H1 (cell line): ENCODE results near the gene CHCHD6. TPM values are rescaled to one million over a fixed set of nuclear protein-coding genes. Genes with fewer than 3 reads are reported as not detected.

Source experiments
- CTCF ChIA-PET: fragments of 300-600 bp; sonication (Branson Sonifier 250); formaldehyde crosslinking; loops from one replicate; lab custom pipeline; 2021; ENCODE audit not compliant: partially characterized antibody; lab: Charles Lee
- POLR2A ChIA-PET: fragments of 300-600 bp; sonication (Branson Sonifier 250); formaldehyde crosslinking; loops from one replicate; lab custom pipeline; 2021; ENCODE audit warnings: inconsistent platforms; ENCODE audit not compliant: partially characterized antibody; lab: Charles Lee
- DNase-seq, 2 experiments: peaks; one replicate each; pipeline versions ENCODE4 v3.0.0 to v3.0.0-alpha.2; 2010 to 2022; ENCODE audit warnings: low spot score in 2 of 2, low read depth in 1 of 2, mixed read lengths in 1 of 2
- FAIRE-seq: peaks from 2 replicates; lab custom pipeline; 2011; peaks lifted over from hg19 to GRCh38; lab: Jason Lieb, UNC
- H2AFZ ChIP-seq: 2 replicates; pipeline ENCODE4 v1.8.1; 2012; ENCODE audit warnings: low read length, inconsistent platforms
- H2AK5ac ChIP-seq: 2 replicates; pipeline ENCODE4 v1.6.1; 2013; ENCODE audit warnings: low read depth, low read length
- H2BK120ac ChIP-seq: replicated peaks from 2 replicates; pipeline ENCODE3; 2013; ENCODE audit warnings: low read depth, low read length, inconsistent platforms
- H2BK12ac ChIP-seq: 2 replicates; pipeline ENCODE4 v1.6.1; 2013; ENCODE audit warnings: low read depth, low read length
- H2BK15ac ChIP-seq: 2 replicates; pipeline ENCODE4 v1.6.1; 2013; ENCODE audit warnings: low read length
- H2BK20ac ChIP-seq: 2 replicates; pipeline ENCODE4 v1.6.1; 2013; ENCODE audit warnings: low read length
- H2BK5ac ChIP-seq: 2 replicates; pipeline ENCODE4 v1.6.1; 2013; ENCODE audit warnings: low read depth, low read length
- H3K14ac ChIP-seq: 2 replicates; pipeline ENCODE4 v1.6.1; 2013; ENCODE audit warnings: inconsistent platforms; ENCODE audit not compliant: insufficient read length
- H3K18ac ChIP-seq: 2 replicates; pipeline ENCODE4 v1.6.1; 2013; ENCODE audit warnings: low read length; ENCODE audit errors: extremely low read depth
- H3K23ac ChIP-seq: 2 replicates; pipeline ENCODE4 v1.6.1; 2013; ENCODE audit warnings: inconsistent platforms; ENCODE audit not compliant: insufficient read length
- H3K23me2 ChIP-seq: 2 replicates; pipeline ENCODE4 v1.6.1; 2013; ENCODE audit warnings: low read depth, low read length
- H3K27ac ChIP-seq: 2 replicates; pipeline ENCODE4 v1.6.1; 2011; ENCODE audit warnings: low read depth, low read length, inconsistent platforms
- H3K27me3 ChIP-seq, 4 experiments: replicated peaks in 1 of 4; 1 replicate in 1 of 4; 2 replicates in 3 of 4; pipeline versions ENCODE4 v1.6.1 to v1.8.1; 2011 to 2013; ENCODE audit warnings: low read length in 3 of 4, mild to moderate bottlenecking in 3 of 4, inconsistent platforms in 2 of 4, mixed read lengths in 2 of 4, moderate library complexity in 1 of 4; ENCODE audit not compliant: control insufficient read depth in 3 of 4, insufficient read depth in 3 of 4; ENCODE audit errors: extremely low read depth in 1 of 4
- H3K36me3 ChIP-seq, 4 experiments: 2 replicates each; pipeline versions ENCODE4 v1.6.1 to v1.8.1; 2011 to 2013; ENCODE audit warnings: mild to moderate bottlenecking in 4 of 4, low read length in 3 of 4, moderate library complexity in 2 of 4, control low read depth in 1 of 4, inconsistent platforms in 1 of 4; ENCODE audit not compliant: insufficient read depth in 4 of 4, control insufficient read depth in 2 of 4
- H3K4ac ChIP-seq: replicated peaks from 2 replicates; pipeline ENCODE3; 2013; ENCODE audit warnings: low read length, low read depth, mixed read lengths, inconsistent platforms; ENCODE audit not compliant: insufficient read length
- H3K4me1 ChIP-seq, 4 experiments: replicated peaks in 1 of 4; 1 replicate in 1 of 4; 2 replicates in 3 of 4; pipeline versions ENCODE4 v1.6.1 to v1.8.1; 2011 to 2013; ENCODE audit warnings: low read length in 3 of 4, inconsistent platforms in 2 of 4, mixed read lengths in 1 of 4; ENCODE audit not compliant: insufficient read depth in 4 of 4, control insufficient read depth in 3 of 4
- H3K4me2 ChIP-seq, 2 experiments: 2 replicates each; pipeline versions ENCODE4 v1.6.1 to v1.8.1; 2011 to 2013; ENCODE audit warnings: low read depth in 2 of 2, low read length in 2 of 2, control low read depth in 1 of 2, inconsistent platforms in 1 of 2, mild to moderate bottlenecking in 1 of 2; ENCODE audit not compliant: insufficient read depth in 1 of 2
- H3K4me3 ChIP-seq, 4 experiments: fragments of 200-600, 300-600 bp in 1 of 4; sonication (generic), shearing (Covaris generic), sonication (Bioruptor Twin) in 1 of 4; 2 replicates each; pipeline versions ENCODE4 v1.5.1 to v1.8.1; 2011 to 2016; ENCODE audit warnings: low read length in 4 of 4, low read depth in 3 of 4, control low read depth in 2 of 4, inconsistent platforms in 2 of 4, mild to moderate bottlenecking in 2 of 4, mixed read lengths in 1 of 4, moderate library complexity in 1 of 4; ENCODE audit not compliant: insufficient read depth in 2 of 4; ENCODE audit errors: extremely low read depth in 1 of 4
- H3K56ac ChIP-seq: replicated peaks from 2 replicates; pipeline ENCODE3; 2013; ENCODE audit warnings: low read depth, mild to moderate bottlenecking, mixed read lengths, low read length, inconsistent platforms; ENCODE audit not compliant: insufficient read length
- H3K79me1 ChIP-seq: 2 replicates; pipeline ENCODE4 v1.6.1; 2013; ENCODE audit warnings: low read depth, low read length, control low read depth
- H3K79me2 ChIP-seq, 2 experiments: 2 replicates each; pipeline versions ENCODE4 v1.6.1 to v1.8.1; 2012 to 2013; ENCODE audit warnings: low read length in 2 of 2, mild to moderate bottlenecking in 2 of 2, inconsistent platforms in 1 of 2; ENCODE audit not compliant: insufficient read depth in 2 of 2, control insufficient read depth in 1 of 2
- H3K9ac ChIP-seq, 4 experiments: replicated peaks in 1 of 4; 1 replicate in 1 of 4; 2 replicates in 3 of 4; pipeline versions ENCODE4 v1.6.1 to v1.8.1; 2011 to 2013; ENCODE audit warnings: low read depth in 3 of 4, low read length in 3 of 4, control low read depth in 2 of 4, mild to moderate bottlenecking in 2 of 4, moderate library complexity in 2 of 4, inconsistent platforms in 1 of 4; ENCODE audit errors: extremely low read depth in 1 of 4
- H3K9me3 ChIP-seq, 2 experiments: 2 replicates each; pipeline versions ENCODE4 v1.6.1 to v1.8.1; 2012 to 2013; ENCODE audit warnings: mild to moderate bottlenecking in 2 of 2, moderate library complexity in 2 of 2, control low read depth in 1 of 2, inconsistent platforms in 1 of 2, low read depth in 1 of 2, low read length in 1 of 2, mixed read lengths in 1 of 2; ENCODE audit not compliant: insufficient read depth in 2 of 2
- H4K20me1 ChIP-seq, 2 experiments: replicated peaks in 1 of 2; 2 replicates each; pipeline versions ENCODE3 to v1.8.1; 2011 to 2013; ENCODE audit warnings: inconsistent platforms in 2 of 2, low read length in 2 of 2, mild to moderate bottlenecking in 1 of 2; ENCODE audit not compliant: insufficient read depth in 2 of 2, control insufficient read depth in 1 of 2
- H4K5ac ChIP-seq: 2 replicates; pipeline ENCODE4 v1.6.1; 2013; ENCODE audit warnings: low read length, low read depth, mixed read lengths, inconsistent platforms; ENCODE audit not compliant: insufficient read length
- H4K8ac ChIP-seq: 2 replicates; pipeline ENCODE4 v1.8.0; 2013; ENCODE audit warnings: mild to moderate bottlenecking, moderate library complexity, low read length, inconsistent platforms; ENCODE audit not compliant: insufficient read depth; ENCODE audit errors: extremely low read depth
- H4K91ac ChIP-seq: replicated peaks from 2 replicates; pipeline ENCODE3; 2013; ENCODE audit warnings: low read length, mixed read lengths, inconsistent platforms; ENCODE audit not compliant: insufficient read length
- EGR1 ChIP-seq: IDR thresholded peaks from 2 replicates; pipeline ENCODE4 v1.6.1; 2011; ENCODE audit warnings: low read depth, low read length, borderline replicate concordance
- HDAC2 ChIP-seq, 2 experiments: fragments of 300-600 bp in 1 of 2; sonication (generic) in 1 of 2; IDR thresholded peaks; 2 replicates each; pipeline ENCODE4 v1.6.1; 2011 to 2012; ENCODE audit warnings: low read depth in 2 of 2, low read length in 2 of 2, mild to moderate bottlenecking in 2 of 2, moderate library complexity in 2 of 2, borderline replicate concordance in 1 of 2, inconsistent platforms in 1 of 2
- NANOG ChIP-seq: IDR thresholded peaks from 2 replicates; pipeline ENCODE4 v1.6.1; 2011; ENCODE audit warnings: low read length, low read depth, mild to moderate bottlenecking, inconsistent platforms; ENCODE audit not compliant: insufficient read depth, poor library complexity, severe bottlenecking
- SP1 ChIP-seq: IDR thresholded peaks from 2 replicates; pipeline ENCODE4 v1.6.1; 2011; ENCODE audit warnings: low read depth, low read length
- TAF1 ChIP-seq: IDR thresholded peaks from 2 replicates; pipeline ENCODE4 v1.6.1; 2011; ENCODE audit warnings: mild to moderate bottlenecking, low read depth, low read length
- WGBS, 2 experiments: shearing (Covaris generic) in 1 of 2; methylation state at CpG; one replicate each; pipeline versions ENCODE4 v1.1.6 to v1.1.7; 2013 to 2015; ENCODE audit warnings: low lambda C conversion rate in 2 of 2, mixed read lengths in 2 of 2, inconsistent platforms in 1 of 2, low coverage in 1 of 2, missing lambda C conversion rate in 1 of 2; ENCODE audit not compliant: insufficient replicate concordance in 2 of 2, insufficient coverage in 1 of 2, insufficient read length in 1 of 2; ENCODE audit errors: extremely low coverage in 1 of 2, missing lambda C conversion rate in 1 of 2; 5-methylcytosine and 5-hydroxymethylcytosine counted together
- polyA plus RNA-seq, 7 experiments: library from polyadenylated mRNA; depleted of rRNA in 3 of 7; stranded (reverse) in 5 of 7; unstranded in 2 of 7; fragments of >200 nt in 5 of 7; fragments of 200-250 nt in 2 of 7; gene quantifications; 1 replicate in 5 of 7; 2 replicates in 1 of 7; 4 replicates in 1 of 7; pipeline versions ENCODE4 v1.2.1 to v1.2.3, GENCODE V29; 2011 to 2013; ENCODE audit warnings: missing spikeins in 2 of 7, mixed read lengths in 2 of 7
- total RNA-seq: library from RNA; stranded (reverse); fragmentation: NEBNext Ultra II Directional; extraction: Animal tissue kit (Norgen Biotek cat#: 25700); gene quantifications from 2 replicates; pipeline ENCODE4 v1.2.1, GENCODE V29; 2021

Gene CHCHD6
- total and polyA plus RNA-seq, 2 of the 8 experiments (the other 6 are each of a cell fraction or from before 2014, with no cell fraction given), result 32.4 to 37.6 TPM

GRCh38 chr3:126926684-126927400 is 222.8 kb downstream of the CHCHD6 start:
- H2BK5ac ChIP-seq, result no peak overlapping the region
- ChIA-PET POLR2A (no interaction called here), CTCF (interaction anchor here (0.8 to 2.1 kb wide), 11 partner anchors 9 to 175 kb away, joined by 3 to 6 read pairs (median 3); no protein-coding TSS in a partner anchor)
- no peaks in the 10 kb centered on the region for H3K79me2 ChIP-seq
- no peak overlapping the region for H3K18ac ChIP-seq
- H4K20me1 ChIP-seq, result no peaks in the 10 kb centered on the region
- peak overlapping the region; percentile 26 for H4K91ac ChIP-seq
- H3K27ac ChIP-seq, result no peak overlapping the region
- no peak overlapping the region for H2AFZ ChIP-seq
- H3K4ac ChIP-seq, result no peak overlapping the region
- no peaks in the 10 kb centered on the region for H3K79me1 ChIP-seq
- no peak overlapping the region for H2AK5ac ChIP-seq
- H3K9me3 ChIP-seq, result no peaks in the 10 kb centered on the region
- H3K23ac ChIP-seq, result no peak overlapping the region
- no peak overlapping the region for H3K14ac ChIP-seq
- no peak overlapping the region for H3K4me2 ChIP-seq
- no peak overlapping the region for H3K9ac ChIP-seq
- TF ChIP-seq SP1 (no peak), EGR1 (no peak), NANOG (no peak), TAF1 (no peak), HDAC2 (IDR thresholded peaks at IDR 0.05; ENCODE audit: borderline replicate concordance in 1 of 2, low read depth in 2 of 2, low read length in 2 of 2) (no peak)
- no peak for DNase-seq
- no peaks in the 10 kb centered on the region for H3K27me3 ChIP-seq
- H3K56ac ChIP-seq, result no peak overlapping the region
- no peak overlapping the region for H2BK15ac ChIP-seq
- H3K23me2 ChIP-seq, result no peaks in the 10 kb centered on the region
- no peaks in the 10 kb centered on the region; a peak in 1 of 7 replicates for H3K4me1 ChIP-seq
- H2BK12ac ChIP-seq, result no peak overlapping the region
- no peak overlapping the region for H2BK20ac ChIP-seq
- H3K4me3 ChIP-seq, result no peak overlapping the region
- no peaks in the 10 kb centered on the region for H3K36me3 ChIP-seq
- no peak for FAIRE-seq
- no peak overlapping the region for H4K8ac ChIP-seq
- 93% methylated on average over 10 of the region's 11 CpGs; no CpG with 5 or more reads in 1 of the 2 experiments for WGBS, 2 experiments
- H2BK120ac ChIP-seq, result no peak overlapping the region
- no peak overlapping the region for H4K5ac ChIP-seq
